ENCODE data around the gene TF.

Gene TF

DNA sequence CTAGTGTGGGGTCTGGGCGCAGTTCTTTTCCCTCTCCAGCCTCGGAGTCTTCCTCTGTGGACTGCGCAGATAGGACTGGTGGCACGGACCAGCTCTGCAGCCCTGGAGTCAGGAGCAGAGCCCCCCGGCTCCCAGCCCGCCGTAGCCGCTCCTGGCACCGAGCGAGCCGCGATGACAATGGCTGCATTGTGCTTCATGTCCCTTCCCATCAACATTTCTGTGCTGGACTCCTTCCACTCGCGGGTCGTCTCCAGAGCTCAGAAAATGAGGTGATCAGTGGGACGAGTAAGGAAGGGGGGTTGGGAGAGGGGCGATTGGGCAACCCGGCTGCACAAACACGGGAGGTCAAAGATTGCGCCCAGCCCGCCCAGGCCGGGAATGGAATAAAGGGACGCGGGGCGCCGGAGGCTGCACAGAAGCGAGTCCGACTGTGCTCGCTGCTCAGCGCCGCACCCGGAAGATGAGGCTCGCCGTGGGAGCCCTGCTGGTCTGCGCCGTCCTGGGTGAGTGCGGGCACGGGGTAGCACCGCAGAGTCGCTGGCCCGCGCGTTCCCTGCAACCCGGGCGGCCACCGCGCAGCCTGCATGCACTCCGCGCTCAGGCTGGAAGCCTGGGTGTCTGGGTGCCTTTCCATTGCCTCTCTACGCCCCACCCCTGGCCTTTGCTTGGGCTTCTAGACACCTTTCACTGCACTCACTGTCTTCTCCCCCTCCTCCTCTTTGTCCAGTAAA, at the start of gene TF:
TF (plus strand) TSS at position 413 of the 731 bp plus-strand sequence; CDS start at position 461, 48 bp downstream.
- Histone ChIP-seq H3K4me1 (ENCODE audit: control insufficient read depth, insufficient read depth, low read length) (no peaks in the 10 kb centered on the region; the same call in 1 of the 2 replicates), H3K4me3 (ENCODE audit: low read depth, low read length) (no peak within 1 kb of the TSS), H3K36me3 (ENCODE audit: control insufficient read depth in 2 of 2, insufficient read depth in 1 of 2, low read length in 2 of 2) (no peaks in the 10 kb centered on the region), H3K27ac (ENCODE audit: extremely low read depth, low read depth, low read length) (no peak within 1 kb of the TSS), H3K9me3 (ENCODE audit: control insufficient read depth, insufficient read depth, low read depth, low read length) (no peaks in the 10 kb centered on the region)
- ChIA-PET CTCF (no interaction called here), POLR2A (no interaction called here)
- TF ChIP-seq ZNF624 (tag by site-specific recombination; IDR thresholded peaks at IDR 0.05) (no peak), SETDB1 (IDR thresholded peaks at IDR 0.05; ENCODE audit: insufficient read length, low read length) (no peak), ZNF670 (tag by site-specific recombination; IDR thresholded peaks at IDR 0.05; ENCODE audit: low read depth) (no peak), ZNF510 (tag by site-specific recombination; IDR thresholded peaks at IDR 0.05; ENCODE audit: insufficient replicate concordance) (no peak), ZNF529 (tag by site-specific recombination; IDR thresholded peaks at IDR 0.05; ENCODE audit: insufficient replicate concordance) (no peak), ZNF549 (tag by site-specific recombination; IDR thresholded peaks at IDR 0.05) (no peak), ZNF701 (tag by site-specific recombination; IDR thresholded peaks at IDR 0.05) (no peak)
- TF ChIP-seq, protein P1, sequence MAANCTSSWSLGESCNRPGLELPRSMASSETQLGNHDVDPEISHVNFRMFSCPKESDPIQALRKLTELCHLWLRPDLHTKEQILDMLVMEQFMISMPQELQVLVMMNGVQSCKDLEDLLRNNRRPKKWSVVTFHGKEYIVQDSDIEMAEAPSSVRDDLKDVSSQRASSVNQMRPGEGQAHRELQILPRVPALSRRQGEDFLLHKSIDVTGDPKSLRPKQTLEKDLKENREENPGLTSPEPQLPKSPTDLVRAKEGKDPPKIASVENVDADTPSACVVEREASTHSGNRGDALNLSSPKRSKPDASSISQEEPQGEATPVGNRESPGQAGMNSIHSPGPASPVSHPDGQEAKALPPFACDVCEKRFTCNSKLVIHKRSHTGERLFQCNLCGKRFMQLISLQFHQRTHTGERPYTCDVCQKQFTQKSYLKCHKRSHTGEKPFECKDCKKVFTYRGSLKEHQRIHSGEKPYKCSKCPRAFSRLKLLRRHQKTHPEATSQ (tag by site-specific recombination; IDR thresholded peaks at IDR 0.05): no peak
- TF ChIP-seq, protein P2, sequence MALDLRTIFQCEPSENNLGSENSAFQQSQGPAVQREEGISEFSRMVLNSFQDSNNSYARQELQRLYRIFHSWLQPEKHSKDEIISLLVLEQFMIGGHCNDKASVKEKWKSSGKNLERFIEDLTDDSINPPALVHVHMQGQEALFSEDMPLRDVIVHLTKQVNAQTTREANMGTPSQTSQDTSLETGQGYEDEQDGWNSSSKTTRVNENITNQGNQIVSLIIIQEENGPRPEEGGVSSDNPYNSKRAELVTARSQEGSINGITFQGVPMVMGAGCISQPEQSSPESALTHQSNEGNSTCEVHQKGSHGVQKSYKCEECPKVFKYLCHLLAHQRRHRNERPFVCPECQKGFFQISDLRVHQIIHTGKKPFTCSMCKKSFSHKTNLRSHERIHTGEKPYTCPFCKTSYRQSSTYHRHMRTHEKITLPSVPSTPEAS (tag by site-specific recombination; IDR thresholded peaks at IDR 0.05): no peak
- TF ChIP-seq, protein P3, sequence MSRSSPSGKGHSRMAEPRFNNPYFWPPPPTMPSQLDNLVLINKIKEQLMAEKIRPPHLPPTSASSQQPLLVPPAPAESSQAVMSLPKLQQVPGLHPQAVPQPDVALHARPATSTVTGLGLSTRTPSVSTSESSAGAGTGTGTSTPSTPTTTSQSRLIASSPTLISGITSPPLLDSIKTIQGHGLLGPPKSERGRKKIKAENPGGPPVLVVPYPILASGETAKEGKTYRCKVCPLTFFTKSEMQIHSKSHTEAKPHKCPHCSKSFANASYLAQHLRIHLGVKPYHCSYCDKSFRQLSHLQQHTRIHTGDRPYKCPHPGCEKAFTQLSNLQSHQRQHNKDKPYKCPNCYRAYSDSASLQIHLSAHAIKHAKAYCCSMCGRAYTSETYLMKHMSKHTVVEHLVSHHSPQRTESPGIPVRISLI (tag by site-specific recombination; IDR thresholded peaks at IDR 0.05): no peak

DNA sequence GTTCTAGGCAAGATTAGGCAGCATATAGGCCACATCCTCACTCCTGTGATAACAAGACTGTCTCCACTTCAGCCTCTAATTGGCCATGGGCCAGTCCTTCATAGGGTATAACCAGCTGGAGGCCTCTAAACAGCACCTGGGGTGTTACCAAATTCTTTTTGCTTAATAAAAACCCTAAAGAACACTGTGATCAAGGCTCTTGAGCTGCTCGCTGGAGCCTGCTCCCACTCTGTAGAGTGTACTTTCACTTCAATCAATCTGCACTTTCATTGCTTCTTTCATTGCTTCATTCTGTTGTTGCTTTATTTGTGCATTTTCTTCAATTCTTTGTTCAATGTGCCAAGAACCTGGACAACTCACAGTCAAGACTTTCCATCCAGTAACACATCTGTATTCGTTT, 48.2 kb upstream of the TF start:
- no peaks in the 10 kb centered on the region for H3K36me3 ChIP-seq (ENCODE audit: control insufficient read depth in 2 of 2, insufficient read depth in 1 of 2, low read length in 2 of 2)
- TF ChIP-seq, protein P2 (tag by site-specific recombination; IDR thresholded peaks at IDR 0.05): no peak
- TF ChIP-seq, protein P4, sequence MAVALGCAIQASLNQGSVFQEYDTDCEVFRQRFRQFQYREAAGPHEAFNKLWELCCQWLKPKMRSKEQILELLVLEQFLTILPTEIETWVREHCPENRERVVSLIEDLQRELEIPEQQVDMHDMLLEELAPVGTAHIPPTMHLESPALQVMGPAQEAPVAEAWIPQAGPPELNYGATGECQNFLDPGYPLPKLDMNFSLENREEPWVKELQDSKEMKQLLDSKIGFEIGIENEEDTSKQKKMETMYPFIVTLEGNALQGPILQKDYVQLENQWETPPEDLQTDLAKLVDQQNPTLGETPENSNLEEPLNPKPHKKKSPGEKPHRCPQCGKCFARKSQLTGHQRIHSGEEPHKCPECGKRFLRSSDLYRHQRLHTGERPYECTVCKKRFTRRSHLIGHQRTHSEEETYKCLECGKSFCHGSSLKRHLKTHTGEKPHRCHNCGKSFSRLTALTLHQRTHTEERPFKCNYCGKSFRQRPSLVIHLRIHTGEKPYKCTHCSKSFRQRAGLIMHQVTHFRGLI (tag by site-specific recombination; IDR thresholded peaks at IDR 0.05): no peak
- TF ChIP-seq ZBTB17 (tag by site-specific recombination; IDR thresholded peaks at IDR 0.05): no peak
- no peak for TF ChIP-seq ZNF664 (tag by site-specific recombination; IDR thresholded peaks at IDR 0.05)
- no peak for TF ChIP-seq ZNF416 (tag by site-specific recombination; IDR thresholded peaks at IDR 0.05)
- no peak for TF ChIP-seq ZNF560 (tag by site-specific recombination; IDR thresholded peaks at IDR 0.05; ENCODE audit: borderline replicate concordance)
- TF ChIP-seq KLF1 (tag by site-specific recombination; IDR thresholded peaks at IDR 0.05): no peak
- no peak overlapping the region for H3K4me3 ChIP-seq (ENCODE audit: low read depth, low read length)
- H3K27ac ChIP-seq (ENCODE audit: extremely low read depth, low read depth, low read length): no peak overlapping the region
- H3K9me3 ChIP-seq (ENCODE audit: control insufficient read depth, insufficient read depth, low read depth, low read length): no peaks in the 10 kb centered on the region
- ChIA-PET CTCF (no interaction called here), POLR2A (no interaction called here)
- H3K4me1 ChIP-seq (ENCODE audit: control insufficient read depth, insufficient read depth, low read length): no peaks in the 10 kb centered on the region

Data from HEK293 (cell line).